CD4-positive, alpha-beta memory T cell (primary cell): Measurements from ENCODE around the gene TAF1C. TPM values are rescaled to one million over a fixed set of nuclear protein-coding genes. Genes with fewer than 3 reads are reported as not detected.

Experiments
- CTCF ChIA-PET: fragments of 350-600 bp; sonication (Branson Sonifier 250); formaldehyde crosslinking; loops from one replicate; lab custom pipeline; 2021; ENCODE audit warnings: inconsistent platforms; ENCODE audit not compliant: partially characterized antibody; lab: Charles Lee
- POLR2A ChIA-PET: fragments of 350-600 bp; sonication (Branson Sonifier 250); formaldehyde crosslinking; loops from one replicate; lab custom pipeline; 2021; ENCODE audit not compliant: partially characterized antibody; lab: Charles Lee
- DNase-seq, 5 donors: peaks; one replicate each; pipeline versions ENCODE4 v3.0.0 to v3.0.0-alpha.2; 2020 to 2022; ENCODE audit warnings: mixed read lengths in 1 of 5
- H3K27ac ChIP-seq: one replicate; pipeline ENCODE4 v1.7.0; 2013; ENCODE audit warnings: low read depth, low read length
- H3K27me3 ChIP-seq: 2 replicates; pipeline ENCODE4 v1.7.0; 2013; ENCODE audit warnings: mild to moderate bottlenecking, low read length, moderate library complexity; ENCODE audit not compliant: insufficient read depth
- H3K36me3 ChIP-seq: 2 replicates; pipeline ENCODE4 v1.7.0; 2013; ENCODE audit warnings: mild to moderate bottlenecking, low read length, moderate library complexity; ENCODE audit not compliant: insufficient read depth
- H3K4me1 ChIP-seq: 2 replicates; pipeline ENCODE4 v1.7.0; 2013; ENCODE audit warnings: mild to moderate bottlenecking, low read length, moderate library complexity; ENCODE audit not compliant: insufficient read depth
- H3K4me3 ChIP-seq, 2 donors: one replicate each; pipeline ENCODE4 v1.7.0; 2013; ENCODE audit warnings: low read length in 2 of 2, mild to moderate bottlenecking in 1 of 2
- H3K9me3 ChIP-seq, 2 donors: one replicate each; pipeline ENCODE4 v1.7.0; 2013; ENCODE audit warnings: low read length in 2 of 2, control low read depth in 1 of 2; ENCODE audit not compliant: control insufficient read depth in 1 of 2
- H3K27ac Mint-ChIP-seq, 7 donors: one replicate each; pipeline ENCODE4 v1.8.0; 2020 to 2021; ENCODE audit warnings: mixed read lengths in 7 of 7, mild to moderate bottlenecking in 6 of 7, inconsistent platforms in 3 of 7, moderate library complexity in 3 of 7
- H3K27me3 Mint-ChIP-seq, 2 donors: one replicate each; pipeline ENCODE4 v1.8.0; 2020 to 2021; ENCODE audit warnings: mixed read lengths in 2 of 2
- H3K36me3 Mint-ChIP-seq, 2 donors: one replicate each; pipeline ENCODE4 v1.8.0; 2020 to 2021; ENCODE audit warnings: mixed read lengths in 2 of 2, inconsistent platforms in 1 of 2, mild to moderate bottlenecking in 1 of 2
- H3K4me1 Mint-ChIP-seq, 4 donors: one replicate each; pipeline ENCODE4 v1.8.0; 2020 to 2021; ENCODE audit warnings: mixed read lengths in 4 of 4, mild to moderate bottlenecking in 1 of 4
- H3K4me3 Mint-ChIP-seq, 8 donors: one replicate each; pipeline ENCODE4 v1.8.0; 2020 to 2021; ENCODE audit warnings: mixed read lengths in 8 of 8, mild to moderate bottlenecking in 7 of 8, moderate library complexity in 6 of 8, inconsistent platforms in 3 of 8
- H3K9me3 Mint-ChIP-seq, 8 donors: one replicate each; pipeline ENCODE4 v1.8.0; 2020 to 2021; ENCODE audit warnings: mixed read lengths in 8 of 8, mild to moderate bottlenecking in 5 of 8, inconsistent platforms in 3 of 8, moderate library complexity in 1 of 8
- intact Hi-C: fragments of 100-400 bp; cut with micrococcal nuclease; formaldehyde crosslinking; loops from one replicate; pipeline ENCODE4 v1.15.1; 2023
- polyA plus RNA-seq, 2 donors: library from polyadenylated mRNA; unstranded; fragments of 300-500 nt; fragmentation: Illumina TruSeq; gene quantifications; one replicate each; pipeline ENCODE4 v1.2.3, GENCODE V29; 2021
- total RNA-seq, 2 experiments: library from RNA; stranded (reverse); gene quantifications; one replicate each; pipeline ENCODE4 v1.2.3, GENCODE V29; 2021

The TAF1C gene
- total and polyA plus RNA-seq, 4 experiments from 2014 or later: 4.1 to 102 (median 51.2) TPM

DNA sequence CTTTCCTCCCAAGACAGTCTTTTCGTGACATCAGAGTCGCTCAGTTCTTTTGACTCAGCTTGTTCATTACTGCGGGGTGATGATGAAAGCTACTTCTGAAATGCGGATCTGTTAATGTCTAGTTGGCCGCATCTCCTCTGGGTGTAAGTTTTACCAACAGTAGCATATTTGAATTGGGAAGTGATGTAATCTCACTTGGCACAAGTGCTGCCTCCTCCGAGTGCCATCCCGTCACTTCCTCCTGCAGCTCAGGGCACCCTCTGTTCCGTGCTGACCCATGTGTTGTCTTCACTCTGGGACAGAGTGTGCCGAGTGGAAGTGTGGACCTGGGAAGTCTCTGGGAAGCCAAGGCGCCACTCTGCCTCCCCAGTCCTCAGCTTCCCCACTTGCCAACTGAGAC lies 13.0 kb upstream of the TAF1C start:
- H3K4me3 Mint-ChIP-seq: no peak overlapping the region
- no peak for DNase-seq
- no peaks in the 10 kb centered on the region for H3K36me3 Mint-ChIP-seq
- H3K4me1 Mint-ChIP-seq: no peaks in the 10 kb centered on the region
- ChIA-PET CTCF (no interaction called here), POLR2A (no interaction called here)
- H3K9me3 ChIP-seq: no peaks in the 10 kb centered on the region
- no peak overlapping the region for H3K27ac Mint-ChIP-seq
- no peaks in the 10 kb centered on the region for H3K27me3 ChIP-seq
- no peak overlapping the region for H3K4me3 ChIP-seq
- no peak overlapping the region for H3K27ac ChIP-seq
- intact Hi-C loops: no loop called here
- no peaks in the 10 kb centered on the region for H3K9me3 Mint-ChIP-seq
- H3K36me3 ChIP-seq: no peaks in the 10 kb centered on the region
- no peaks in the 10 kb centered on the region for H3K4me1 ChIP-seq
- H3K27me3 Mint-ChIP-seq: peaks cover 0 to 4% of the 10 kb centered on the region in 2 donors

DNA sequence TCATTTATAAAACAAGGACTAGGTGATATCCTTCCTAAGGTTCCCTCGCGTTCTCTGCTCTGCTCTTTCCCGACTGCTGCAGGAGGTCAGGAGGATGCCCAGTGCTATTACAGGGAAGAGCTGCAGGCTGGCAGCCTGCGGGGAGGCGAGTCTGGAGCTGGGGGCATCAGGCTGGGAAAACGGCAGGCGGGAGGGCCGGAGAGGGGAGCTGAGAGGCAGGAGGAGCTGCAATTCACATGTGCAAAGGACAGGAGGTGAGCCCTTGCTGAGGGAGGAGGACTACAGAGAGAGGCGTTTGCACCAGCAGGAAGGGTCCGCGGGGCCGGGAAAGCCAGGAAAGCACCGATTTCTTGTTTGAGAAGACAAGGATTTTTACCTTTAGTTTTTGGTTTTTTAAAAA lies 12.2 kb upstream of the TAF1C start:
- Histone ChIP-seq H3K27me3 (no peaks in the 10 kb centered on the region), H3K27ac (no peak overlapping the region), H3K9me3 (no peaks in the 10 kb centered on the region), H3K4me3 (no peak overlapping the region), H3K4me1 (peaks cover under 1% of the 10 kb centered on the region), H3K36me3 (no peaks in the 10 kb centered on the region)
- no peak overlapping the region for H3K4me3 Mint-ChIP-seq
- no peak for DNase-seq
- peaks cover 0 to 6% (median 5%) of the 10 kb centered on the region in 4 donors for H3K4me1 Mint-ChIP-seq
- CTCF ChIA-PET: no interaction called here
- H3K27ac Mint-ChIP-seq: peak overlapping the region in 1 of 7 donors; percentile 52
- POLR2A ChIA-PET: no interaction called here
- peaks cover 0 to 4% of the 10 kb centered on the region in 2 donors for H3K27me3 Mint-ChIP-seq
- no peaks in the 10 kb centered on the region for H3K36me3 Mint-ChIP-seq
- no peaks in the 10 kb centered on the region for H3K9me3 Mint-ChIP-seq
- intact Hi-C loops: no loop called here

DNA sequence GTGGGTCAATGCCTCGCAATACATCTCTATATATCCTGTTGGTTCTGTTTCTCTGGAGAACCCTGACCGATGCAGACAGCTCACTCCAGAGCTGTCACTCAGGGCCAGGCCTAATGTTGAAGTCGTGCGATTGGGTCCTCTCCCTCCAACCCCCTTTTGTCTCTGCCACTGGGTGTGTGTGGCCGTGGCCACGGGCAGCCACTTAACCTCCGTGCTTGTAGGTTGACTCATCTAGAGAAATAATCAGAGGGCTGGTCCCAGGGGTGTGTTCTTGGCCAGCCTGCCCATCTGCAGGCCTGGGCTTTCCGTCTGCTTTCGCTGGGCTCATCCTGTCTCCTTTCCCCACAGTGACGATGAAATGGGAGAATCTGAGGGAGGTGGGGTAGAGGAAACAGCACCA lies 11.5 kb upstream of the TAF1C start:
- ChIA-PET CTCF (no interaction called here), POLR2A (no interaction called here)
- H3K27me3 Mint-ChIP-seq: peaks cover 0 to 4% of the 10 kb centered on the region in 2 donors
- peaks cover 0 to 13% (median 11%) of the 10 kb centered on the region in 4 donors for H3K4me1 Mint-ChIP-seq
- Histone ChIP-seq H3K27ac (no peak overlapping the region), H3K27me3 (no peaks in the 10 kb centered on the region), H3K4me1 (peaks cover 8% of the 10 kb centered on the region), H3K36me3 (no peaks in the 10 kb centered on the region), H3K9me3 (no peaks in the 10 kb centered on the region), H3K4me3 (no peak overlapping the region)
- no peaks in the 10 kb centered on the region for H3K36me3 Mint-ChIP-seq
- H3K4me3 Mint-ChIP-seq: no peak overlapping the region
- no peak overlapping the region for H3K27ac Mint-ChIP-seq
- no peak for DNase-seq
- H3K9me3 Mint-ChIP-seq: no peaks in the 10 kb centered on the region
- intact Hi-C loops: no loop called here

DNA sequence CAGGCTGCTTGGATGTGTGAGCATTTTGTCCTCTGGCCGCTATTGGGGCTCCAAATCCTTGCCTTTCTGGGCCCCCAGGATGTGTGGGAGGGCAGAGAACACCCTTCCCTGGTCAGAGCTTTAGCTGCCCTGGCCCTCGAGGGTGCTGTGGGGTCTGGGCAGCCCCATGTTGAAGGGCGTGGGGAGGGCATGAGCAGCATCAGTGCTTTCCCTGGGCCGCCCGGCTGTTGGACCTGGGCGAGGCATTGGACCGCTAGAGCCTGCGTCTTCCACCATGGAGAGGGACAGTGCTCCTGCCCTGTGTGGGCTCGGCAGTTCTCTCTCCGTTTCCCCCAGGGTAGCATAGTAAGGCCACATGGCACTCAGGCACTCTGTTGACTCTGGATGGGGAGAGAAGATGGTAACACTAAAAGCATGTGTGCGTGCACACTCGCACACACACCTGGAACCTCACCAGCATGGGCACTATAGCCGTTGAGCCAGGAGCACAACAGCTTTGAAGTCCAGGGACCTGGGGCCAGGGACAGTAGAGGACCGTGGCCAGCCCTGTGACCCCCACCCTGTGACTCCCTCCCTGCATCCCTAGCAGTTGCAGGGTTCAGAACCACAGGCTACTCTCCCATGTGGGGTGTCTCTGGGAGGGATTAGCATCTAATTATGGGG lies 10.7 kb upstream of the TAF1C start:
- ChIA-PET POLR2A (no interaction called here), CTCF (interaction anchor here (1.5 kb wide), 1 partner anchor 10 kb away, joined by 4 read pairs; the partner anchor contains the start of gene TAF1C)
- H3K36me3 Mint-ChIP-seq: no peaks in the 10 kb centered on the region
- H3K9me3 Mint-ChIP-seq: no peaks in the 10 kb centered on the region
- H3K36me3 ChIP-seq: no peaks in the 10 kb centered on the region
- peaks cover 10% of the 10 kb centered on the region for H3K4me1 ChIP-seq
- no peak overlapping the region for H3K27ac Mint-ChIP-seq
- H3K27ac ChIP-seq: no peak overlapping the region
- no peaks in the 10 kb centered on the region for H3K9me3 ChIP-seq
- H3K4me3 Mint-ChIP-seq: no peak overlapping the region
- no peak overlapping the region for H3K4me3 ChIP-seq
- peaks cover 0 to 3% of the 10 kb centered on the region in 2 donors for H3K27me3 Mint-ChIP-seq
- intact Hi-C loops: no loop called here
- no peaks in the 10 kb centered on the region for H3K27me3 ChIP-seq
- no peak for DNase-seq
- peaks cover 3 to 18% (median 16%) of the 10 kb centered on the region in 4 donors for H3K4me1 Mint-ChIP-seq

DNA sequence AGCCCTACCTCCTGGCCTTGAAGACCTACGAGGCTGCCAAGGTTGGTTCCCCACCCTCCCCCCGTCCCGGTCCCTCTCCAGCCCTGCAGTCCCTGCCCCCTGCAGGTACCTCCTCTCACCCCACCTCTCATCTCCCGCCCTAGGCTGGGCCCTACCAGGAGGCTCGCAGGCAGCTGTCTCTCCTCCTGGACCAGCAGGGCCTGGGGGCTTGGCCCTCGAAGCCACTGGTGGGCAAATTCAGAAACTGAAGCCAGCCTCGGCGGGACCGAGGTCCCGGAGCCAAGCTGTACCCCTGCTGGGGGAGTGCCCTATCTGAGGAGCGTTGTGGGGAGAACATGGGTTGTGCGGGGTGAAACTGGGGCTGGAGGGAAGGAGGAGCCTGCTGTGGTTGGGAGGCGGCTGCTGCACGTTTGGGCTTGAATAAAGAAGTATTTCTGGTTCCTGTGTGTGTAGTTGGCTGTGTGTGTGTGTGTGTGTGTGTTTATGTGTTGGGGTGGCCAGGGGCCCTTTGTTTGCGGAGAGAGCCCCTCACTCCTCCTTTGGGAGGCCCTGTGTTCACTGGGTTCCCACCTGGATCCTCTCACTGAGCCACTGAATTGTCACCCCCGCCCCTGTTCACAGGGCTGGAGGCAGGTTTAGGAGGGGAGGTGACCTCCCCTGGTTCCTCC lies 10.0 kb upstream of the TAF1C start:
- Mint-ChIP-seq H3K27me3 (no peaks in the 10 kb centered on the region), H3K27ac (peak overlapping the region in 1 of 7 donors; percentile 46), H3K9me3 (no peaks in the 10 kb centered on the region), H3K36me3 (no peaks in the 10 kb centered on the region), H3K4me1 (peaks cover 3 to 18% (median 16%) of the 10 kb centered on the region in 4 donors), H3K4me3 (no peak overlapping the region)
- no peaks in the 10 kb centered on the region for H3K9me3 ChIP-seq
- CTCF ChIA-PET: interaction anchor here (1.5 kb wide), 1 partner anchor 10 kb away, joined by 4 read pairs; the partner anchor contains the start of gene TAF1C
- H3K36me3 ChIP-seq: no peaks in the 10 kb centered on the region
- peaks cover 10% of the 10 kb centered on the region for H3K4me1 ChIP-seq
- POLR2A ChIA-PET: no interaction called here
- no peak overlapping the region for H3K4me3 ChIP-seq
- no peak for DNase-seq
- H3K27me3 ChIP-seq: no peaks in the 10 kb centered on the region
- intact Hi-C loops: no loop called here
- no peak overlapping the region for H3K27ac ChIP-seq

- Histone ChIP-seq H3K27me3 (no peaks in the 10 kb centered on the region), H3K9me3 (no peaks in the 10 kb centered on the region), H3K4me1 (peaks cover 10% of the 10 kb centered on the region), H3K36me3 (no peaks in the 10 kb centered on the region), H3K4me3 (no peak overlapping the region), H3K27ac (no peak overlapping the region)
- DNase-seq: no peak
- H3K4me1 Mint-ChIP-seq: peaks cover 3 to 18% (median 16%) of the 10 kb centered on the region in 4 donors
- H3K36me3 Mint-ChIP-seq: no peaks in the 10 kb centered on the region
- no peaks in the 10 kb centered on the region for H3K27me3 Mint-ChIP-seq
- H3K4me3 Mint-ChIP-seq: no peak overlapping the region
- H3K9me3 Mint-ChIP-seq: no peaks in the 10 kb centered on the region
- intact Hi-C loops: no loop called here
- ChIA-PET CTCF (interaction anchor here (1.5 kb wide), 1 partner anchor 9 kb away, joined by 4 read pairs; the partner anchor contains the start of gene TAF1C), POLR2A (no interaction called here)
- H3K27ac Mint-ChIP-seq: no peak overlapping the region
Observed at GRCh38 chr16:84196101-84196500, 9.2 kb upstream of the TAF1C start.

- Histone ChIP-seq H3K36me3 (no peaks in the 10 kb centered on the region), H3K4me1 (peaks cover 10% of the 10 kb centered on the region), H3K9me3 (no peaks in the 10 kb centered on the region), H3K4me3 (no peak overlapping the region), H3K27me3 (no peaks in the 10 kb centered on the region), H3K27ac (no peak overlapping the region)
- H3K27me3 Mint-ChIP-seq: no peaks in the 10 kb centered on the region
- DNase-seq: no peak
- no peaks in the 10 kb centered on the region for H3K9me3 Mint-ChIP-seq
- H3K36me3 Mint-ChIP-seq: no peaks in the 10 kb centered on the region
- H3K27ac Mint-ChIP-seq: no peak overlapping the region
- H3K4me3 Mint-ChIP-seq: no peak overlapping the region
- intact Hi-C loops: no loop called here
- CTCF ChIA-PET: interaction anchor here (1.2 to 1.5 kb wide), 2 partner anchors 8 to 130 kb away, joined by 3 to 4 read pairs; partner anchors contain the start of gene TAF1C
- POLR2A ChIA-PET: interaction anchor here (0.8 kb wide), 1 partner anchor 9 kb away, joined by 3 read pairs; the partner anchor contains the start of gene TAF1C
- H3K4me1 Mint-ChIP-seq: peaks cover 3 to 18% (median 16%) of the 10 kb centered on the region in 4 donors
Observed at GRCh38 chr16:84195201-84196093, 8.6 kb upstream of the TAF1C start.
